Mesendoderm (in vitro differentiated cells): ENCODE results near the gene ZNF71.

ENCODE experiments used
- DNase-seq: peaks from one replicate; pipeline ENCODE4 v3.0.0; 2013
- H2AK5ac ChIP-seq: 2 replicates; pipeline ENCODE4 v1.6.1; 2013; ENCODE audit warnings: low read length, inconsistent platforms
- H2BK120ac ChIP-seq: 2 replicates; pipeline ENCODE4 v1.6.1; 2013; ENCODE audit warnings: low read depth, mild to moderate bottlenecking, low read length, moderate library complexity, mixed read lengths
- H2BK15ac ChIP-seq: replicated peaks from 2 replicates; pipeline ENCODE4 v1.6.1; 2013; ENCODE audit warnings: low read depth, mild to moderate bottlenecking, moderate library complexity
- H2BK5ac ChIP-seq: 2 replicates; pipeline ENCODE4 v1.6.1; 2013; ENCODE audit warnings: low read length, inconsistent platforms
- H3K18ac ChIP-seq: 2 replicates; pipeline ENCODE4 v1.6.1; 2013; ENCODE audit warnings: mild to moderate bottlenecking, low read length, mixed read lengths
- H3K23ac ChIP-seq: one replicate; pipeline ENCODE4 v1.6.1; 2013; ENCODE audit warnings: low read length
- H3K27ac ChIP-seq: 2 replicates; pipeline ENCODE4 v1.5.1; 2013; ENCODE audit warnings: low read depth, mild to moderate bottlenecking, inconsistent platforms, low read length, moderate library complexity
- H3K27me3 ChIP-seq: 2 replicates; pipeline ENCODE4 v1.6.1; 2013; ENCODE audit warnings: low read length, control low read depth, mild to moderate bottlenecking, inconsistent platforms; ENCODE audit not compliant: insufficient read depth, poor library complexity
- H3K36me3 ChIP-seq: 2 replicates; pipeline ENCODE4 v1.6.1; 2013; ENCODE audit warnings: low read length, inconsistent platforms; ENCODE audit not compliant: control insufficient read depth, insufficient read depth
- H3K4ac ChIP-seq: one replicate; pipeline ENCODE4 v1.6.1; 2013; ENCODE audit warnings: low read depth, mild to moderate bottlenecking, low read length, moderate library complexity
- H3K4me1 ChIP-seq: 2 replicates; pipeline ENCODE4 v1.6.1; 2013; ENCODE audit warnings: low read depth, low read length, inconsistent platforms; ENCODE audit not compliant: control insufficient read depth
- H3K4me2 ChIP-seq: 2 replicates; pipeline ENCODE4 v1.6.1; 2013; ENCODE audit warnings: low read length
- H3K4me3 ChIP-seq: 2 replicates; pipeline ENCODE4 v1.5.1; 2013; ENCODE audit warnings: mild to moderate bottlenecking, low read length
- H3K56ac ChIP-seq: one replicate; pipeline ENCODE4 v1.6.1; 2013; ENCODE audit warnings: low read length
- H3K79me1 ChIP-seq: 2 replicates; pipeline ENCODE4 v1.6.1; 2013; ENCODE audit warnings: low read length, inconsistent platforms
- H3K79me2 ChIP-seq: 2 replicates; pipeline ENCODE4 v1.6.1; 2013; ENCODE audit warnings: mild to moderate bottlenecking, low read length; ENCODE audit not compliant: control insufficient read depth, insufficient read depth
- H3K9ac ChIP-seq: 2 replicates; pipeline ENCODE4 v1.6.1; 2013; ENCODE audit warnings: low read length, inconsistent platforms
- H4K5ac ChIP-seq: one replicate; pipeline ENCODE4 v1.6.1; 2013; ENCODE audit warnings: low read length
- H4K8ac ChIP-seq: one replicate; pipeline ENCODE4 v1.6.1; 2013; ENCODE audit warnings: low read depth, mild to moderate bottlenecking, control low read depth, low read length, moderate library complexity
- WGBS: extraction: QIAGEN DNeasy Blood & Tissue Kit; methylation state at CpG from one replicate; pipeline ENCODE4 v1.1.7; 2013; ENCODE audit warnings: low lambda C conversion rate, missing lambda C conversion rate; ENCODE audit not compliant: insufficient coverage; ENCODE audit errors: extremely low coverage; 5-methylcytosine and 5-hydroxymethylcytosine counted together

The ZNF71 gene

DNA sequence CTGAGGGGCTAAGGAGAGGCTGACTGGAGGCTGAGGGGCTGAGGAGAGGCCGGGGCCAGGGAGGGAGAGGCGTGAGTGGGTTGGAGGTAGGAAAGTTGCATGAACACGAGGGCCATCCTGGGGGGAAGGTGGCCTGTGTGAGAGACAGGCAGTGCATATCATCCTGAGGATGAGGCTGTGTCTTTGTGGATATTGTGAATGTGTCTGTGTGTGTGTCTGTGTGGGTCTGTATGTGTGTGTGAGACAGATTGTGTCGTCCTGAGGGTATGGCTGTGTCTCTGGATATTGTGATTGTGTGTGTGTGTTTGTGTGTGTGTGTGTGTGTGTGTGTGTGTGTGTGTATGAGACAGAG lies 422 bp downstream of the ZNF71 start:
- peak overlapping the region; percentile 37 for H3K4me2 ChIP-seq
- H3K23ac ChIP-seq, result peak overlapping the region; percentile 98
- DNase-seq, result no peak
- no peak overlapping the region for H4K8ac ChIP-seq
- H3K4me1 ChIP-seq, result peaks cover 2% of the 10 kb centered on the region
- H2BK120ac ChIP-seq, result no peak overlapping the region
- no CpG with 5 or more reads among the region's 4 CpGs for WGBS
- H3K4me3 ChIP-seq, result peak overlapping the region; percentile 99
- peak overlapping the region; percentile 99 for H3K9ac ChIP-seq
- peak overlapping the region; percentile 24 for H2AK5ac ChIP-seq
- H3K4ac ChIP-seq, result peak overlapping the region; percentile 40
- H2BK5ac ChIP-seq, result peak overlapping the region; percentile 73
- no peaks in the 10 kb centered on the region for H3K27me3 ChIP-seq
- H3K27ac ChIP-seq, result no peak overlapping the region
- no peak overlapping the region for H2BK15ac ChIP-seq
- peaks cover 18% of the 10 kb centered on the region for H3K79me1 ChIP-seq
- no peak overlapping the region for H3K18ac ChIP-seq
- H3K56ac ChIP-seq, result peak overlapping the region; percentile 93
- peaks cover 14% of the 10 kb centered on the region for H3K79me2 ChIP-seq
- H4K5ac ChIP-seq, result no peak overlapping the region
- H3K36me3 ChIP-seq, result no peaks in the 10 kb centered on the region

DNA sequence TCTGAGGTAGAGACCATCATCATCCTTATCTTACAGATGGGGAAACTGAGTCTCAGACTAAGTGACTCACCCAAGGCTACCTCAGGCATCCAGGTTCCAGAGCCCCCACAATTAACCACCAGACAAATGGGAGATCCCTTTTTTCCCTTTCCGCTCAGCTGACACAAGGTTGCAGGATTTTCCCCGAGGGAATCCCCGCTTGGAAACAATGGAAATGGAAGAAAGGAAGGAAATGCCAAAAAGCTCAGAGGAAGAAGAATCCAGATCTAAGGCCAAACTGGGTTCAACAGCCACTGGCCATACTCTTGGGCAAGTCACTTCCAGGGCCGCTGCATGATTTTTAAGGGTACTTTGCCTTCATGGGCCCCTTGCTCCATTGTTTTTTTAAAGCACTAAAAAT lies 1.6 kb downstream of the ZNF71 start:
- no peak overlapping the region for H2BK15ac ChIP-seq
- no peak overlapping the region for H3K9ac ChIP-seq
- WGBS, result no CpG with 5 or more reads among the region's 4 CpGs
- no peak overlapping the region for H3K4ac ChIP-seq
- no peak overlapping the region for H3K4me2 ChIP-seq
- no peak overlapping the region for H2BK5ac ChIP-seq
- H3K4me3 ChIP-seq, result no peak overlapping the region
- H3K36me3 ChIP-seq, result peaks cover 1% of the 10 kb centered on the region
- peaks cover 2% of the 10 kb centered on the region for H3K4me1 ChIP-seq
- no peak for DNase-seq
- H3K23ac ChIP-seq, result no peak overlapping the region
- no peak overlapping the region for H3K18ac ChIP-seq
- H4K8ac ChIP-seq, result no peak overlapping the region
- H3K27ac ChIP-seq, result no peak overlapping the region
- H3K56ac ChIP-seq, result no peak overlapping the region
- no peak overlapping the region for H4K5ac ChIP-seq
- no peaks in the 10 kb centered on the region for H3K27me3 ChIP-seq
- peaks cover 15% of the 10 kb centered on the region for H3K79me2 ChIP-seq
- H3K79me1 ChIP-seq, result peaks cover 27% of the 10 kb centered on the region
- no peak overlapping the region for H2BK120ac ChIP-seq
- H2AK5ac ChIP-seq, result no peak overlapping the region

DNA sequence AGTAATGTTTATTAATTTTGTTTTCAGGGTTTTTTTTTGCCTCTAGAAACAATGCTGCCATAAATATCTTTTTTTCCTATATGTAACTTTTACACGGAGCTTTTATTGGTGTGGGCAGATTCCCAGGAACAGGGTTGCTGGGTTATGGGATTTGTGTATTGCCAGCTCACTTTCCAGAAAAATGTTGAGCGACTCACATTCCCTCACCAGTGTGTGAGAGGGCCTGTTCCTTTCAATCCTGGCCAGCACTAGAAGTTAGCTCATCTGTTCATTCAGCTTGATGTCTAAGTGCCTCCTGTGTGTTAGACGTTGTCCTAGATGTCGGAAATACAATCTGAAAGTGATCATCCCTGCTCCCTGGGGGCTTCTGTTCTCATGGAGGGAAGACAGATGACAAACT lies 2.6 kb downstream of the ZNF71 start:
- no peak overlapping the region for H3K23ac ChIP-seq
- no peak overlapping the region for H2BK15ac ChIP-seq
- H3K56ac ChIP-seq, result no peak overlapping the region
- H3K4me2 ChIP-seq, result no peak overlapping the region
- H4K8ac ChIP-seq, result no peak overlapping the region
- H2BK120ac ChIP-seq, result no peak overlapping the region
- H3K27ac ChIP-seq, result no peak overlapping the region
- no peak for DNase-seq
- peaks cover 2% of the 10 kb centered on the region for H3K36me3 ChIP-seq
- peaks cover 28% of the 10 kb centered on the region for H3K79me1 ChIP-seq
- H3K18ac ChIP-seq, result no peak overlapping the region
- no peak overlapping the region for H3K9ac ChIP-seq
- peaks cover 2% of the 10 kb centered on the region for H3K4me1 ChIP-seq
- no peaks in the 10 kb centered on the region for H3K27me3 ChIP-seq
- H2AK5ac ChIP-seq, result no peak overlapping the region
- no peak overlapping the region for H3K4ac ChIP-seq
- peaks cover 15% of the 10 kb centered on the region for H3K79me2 ChIP-seq
- no peak overlapping the region for H3K4me3 ChIP-seq
- no peak overlapping the region for H2BK5ac ChIP-seq
- WGBS, result no CpG with 5 or more reads among the region's 4 CpGs
- H4K5ac ChIP-seq, result no peak overlapping the region

DNA sequence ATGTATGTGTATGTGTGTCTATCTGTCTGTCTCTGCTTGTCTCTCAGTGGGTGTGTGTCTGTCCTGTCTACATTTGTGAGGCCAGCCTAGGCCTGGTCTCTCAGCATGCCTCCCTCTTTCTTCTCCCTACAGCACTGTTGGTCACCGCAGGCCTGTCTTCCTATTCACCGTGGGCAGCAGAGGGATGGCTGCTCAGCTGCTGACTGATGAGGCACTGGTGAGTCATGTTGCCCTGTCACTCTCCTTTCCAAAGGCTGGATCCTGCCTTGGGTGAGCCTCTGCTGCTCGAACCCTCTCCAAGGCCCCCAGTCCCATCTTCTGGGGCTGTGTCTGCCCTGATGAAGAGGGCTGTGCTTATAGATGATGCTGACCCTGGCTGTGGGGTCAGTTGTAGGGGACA lies 6.3 kb downstream of the ZNF71 start:
- Histone ChIP-seq H3K36me3 (peaks cover 2% of the 10 kb centered on the region), H3K79me2 (peaks cover 14% of the 10 kb centered on the region), H4K8ac (no peak overlapping the region), H3K9ac (no peak overlapping the region), H3K4me1 (no peaks in the 10 kb centered on the region), H3K79me1 (peaks cover 35% of the 10 kb centered on the region), H3K56ac (no peak overlapping the region), H3K18ac (no peak overlapping the region), H4K5ac (no peak overlapping the region), H2BK15ac (no peak overlapping the region), H2BK5ac (no peak overlapping the region), H2BK120ac (no peak overlapping the region), H3K4me3 (no peak overlapping the region), H3K4ac (no peak overlapping the region), H2AK5ac (no peak overlapping the region), H3K27ac (no peak overlapping the region), H3K27me3 (no peaks in the 10 kb centered on the region), H3K4me2 (no peak overlapping the region), H3K23ac (no peak overlapping the region)
- no CpG with 5 or more reads among the region's 3 CpGs for WGBS
- peak; percentile 1 for DNase-seq

DNA sequence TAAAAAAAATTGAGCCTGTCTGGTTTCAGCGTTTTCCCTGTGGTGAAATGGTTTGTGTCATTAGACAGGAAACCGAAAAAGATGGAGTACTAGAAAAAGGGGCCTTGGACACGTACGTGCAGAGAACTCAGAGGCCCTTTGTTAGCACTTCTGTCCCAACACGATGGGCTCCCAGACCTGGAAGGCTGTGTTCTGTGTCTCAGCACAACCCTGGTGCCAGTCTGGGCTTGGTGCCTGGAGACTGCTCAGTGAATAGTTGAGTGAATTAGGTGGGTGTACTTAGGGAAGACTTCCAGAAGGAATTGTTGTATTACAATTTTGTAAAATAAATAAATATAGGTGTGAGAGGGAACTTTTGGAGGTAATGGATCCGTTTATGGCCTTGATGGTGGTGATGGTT lies 8.7 kb downstream of the ZNF71 start:
- no peak overlapping the region for H3K18ac ChIP-seq

DNA sequence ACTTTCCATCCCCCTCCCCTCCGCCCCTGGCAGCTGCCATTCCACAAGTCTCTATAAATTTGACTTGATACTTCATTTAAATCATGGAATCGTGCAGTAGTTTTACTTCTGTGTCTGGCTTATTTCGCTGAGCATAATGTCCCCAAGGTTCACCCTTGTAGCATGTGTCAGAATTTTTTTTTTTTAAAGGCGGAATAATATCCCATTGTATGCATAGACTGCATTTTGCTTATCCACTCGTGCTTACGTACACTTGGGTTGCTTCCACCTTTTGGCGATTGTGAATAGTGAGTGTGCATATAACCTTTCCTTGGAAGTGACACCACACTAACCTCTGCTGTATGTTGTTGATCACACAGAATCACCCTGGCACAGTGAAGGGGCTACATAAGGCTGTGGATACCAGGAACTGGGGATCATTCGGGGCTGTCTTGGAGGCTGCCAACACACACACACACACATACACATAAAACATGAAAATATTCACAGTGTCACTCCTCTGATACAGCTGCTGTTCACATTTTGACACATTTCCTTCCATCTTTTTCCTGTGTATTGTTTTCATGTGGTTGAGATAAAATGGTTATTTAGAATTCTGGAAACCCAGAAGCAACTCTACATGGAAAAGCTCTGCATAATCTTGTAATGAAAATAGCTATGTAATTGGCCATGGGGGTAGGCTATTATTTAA lies 13.3 kb downstream of the ZNF71 start:
- Histone ChIP-seq H3K4ac (no peak overlapping the region), H3K4me3 (no peak overlapping the region), H3K4me2 (no peak overlapping the region), H3K18ac (no peak overlapping the region), H3K36me3 (no peaks in the 10 kb centered on the region), H2AK5ac (no peak overlapping the region), H4K5ac (no peak overlapping the region), H2BK15ac (no peak overlapping the region), H3K79me2 (peaks cover 11% of the 10 kb centered on the region), H3K23ac (no peak overlapping the region), H3K27ac (no peak overlapping the region), H3K79me1 (peaks cover 25% of the 10 kb centered on the region), H4K8ac (no peak overlapping the region), H3K9ac (no peak overlapping the region), H3K56ac (no peak overlapping the region), H2BK120ac (no peak overlapping the region), H3K27me3 (no peaks in the 10 kb centered on the region), H2BK5ac (no peak overlapping the region), H3K4me1 (no peaks in the 10 kb centered on the region)
- no peak for DNase-seq
- no CpG with 5 or more reads among the region's 8 CpGs for WGBS

More for the DNA sequence above, 8.7 kb downstream of the ZNF71 start:
- no CpG with 5 or more reads among the region's 6 CpGs for WGBS
- no peak overlapping the region for H2BK15ac ChIP-seq
- H3K27ac ChIP-seq, result no peak overlapping the region
- no peaks in the 10 kb centered on the region for H3K4me1 ChIP-seq
- H3K4me2 ChIP-seq, result no peak overlapping the region
- H3K79me1 ChIP-seq, result peaks cover 28% of the 10 kb centered on the region
- peaks cover 10% of the 10 kb centered on the region for H3K79me2 ChIP-seq
- no peak overlapping the region for H4K8ac ChIP-seq
- H3K27me3 ChIP-seq, result no peaks in the 10 kb centered on the region
- H3K4me3 ChIP-seq, result no peak overlapping the region
- DNase-seq, result no peak
- H3K4ac ChIP-seq, result no peak overlapping the region
- H3K36me3 ChIP-seq, result peaks cover 2% of the 10 kb centered on the region
- H2BK120ac ChIP-seq, result no peak overlapping the region
- H2AK5ac ChIP-seq, result no peak overlapping the region
- H3K56ac ChIP-seq, result no peak overlapping the region
- no peak overlapping the region for H3K9ac ChIP-seq
- no peak overlapping the region for H2BK5ac ChIP-seq
- H4K5ac ChIP-seq, result no peak overlapping the region
- no peak overlapping the region for H3K23ac ChIP-seq
